Endothelial cell of umbilical vein (primary cell): Measurements from ENCODE around the gene USH2A. TPM values are rescaled to one million over a fixed set of nuclear protein-coding genes. Genes with fewer than 3 reads are reported as not detected.

Experiments used
- BruUV-seq: library from RNA; stranded (reverse); fragments of 400-500 nt; replicated peaks from 2 replicates; lab custom pipeline; 2021; lab: Mats Ljungman, UMichigan
- CTCF ChIA-PET: fragments of 300-600, 350-600 bp; sonication (Branson Sonifier 250); formaldehyde crosslinking; loops from one replicate; lab custom pipeline; 2021; ENCODE audit warnings: antibody characterized with exemption, inconsistent platforms; lab: Charles Lee
- POLR2A ChIA-PET: fragments of 300-600, 350-600 bp; sonication (Branson Sonifier 250); formaldehyde crosslinking; loops from one replicate; lab custom pipeline; 2021; ENCODE audit warnings: antibody characterized with exemption, inconsistent platforms; lab: Charles Lee
- DNase-seq: peaks from one replicate; pipeline ENCODE4 v3.0.0-alpha.2; 2011; ENCODE audit warnings: low read depth, low spot score
- FAIRE-seq: peaks from 2 replicates; lab custom pipeline; 2011; peaks lifted over from hg19 to GRCh38; lab: Jason Lieb, UNC
- H2AFZ ChIP-seq: 2 replicates; pipeline ENCODE4 v1.6.0; 2012; ENCODE audit warnings: low read depth, low read length, control low read depth, inconsistent platforms
- H3K27ac ChIP-seq: 2 replicates; pipeline ENCODE4 v1.5.1; 2011; ENCODE audit warnings: low read depth, mild to moderate bottlenecking, control low read depth, low read length, moderate library complexity; ENCODE audit not compliant: insufficient read depth
- H3K27me3 ChIP-seq, 2 experiments: 2 replicates each; pipeline versions ENCODE4 v1.6.0 to v1.6.1; 2011; ENCODE audit warnings: low read length in 2 of 2, mixed read lengths in 1 of 2; ENCODE audit not compliant: control insufficient read depth in 2 of 2, insufficient read depth in 2 of 2
- H3K36me3 ChIP-seq, 2 experiments: 2 replicates in 1 of 2; 3 replicates in 1 of 2; pipeline ENCODE4 v1.5.1; 2011; ENCODE audit warnings: low read length in 2 of 2, mild to moderate bottlenecking in 1 of 2, moderate library complexity in 1 of 2; ENCODE audit not compliant: control insufficient read depth in 2 of 2, insufficient read depth in 2 of 2; ENCODE audit errors: extremely low read depth in 1 of 2
- H3K4me1 ChIP-seq: 3 replicates; pipeline ENCODE4 v1.5.1; 2011; ENCODE audit warnings: mild to moderate bottlenecking, low read length; ENCODE audit not compliant: control insufficient read depth, insufficient read depth; ENCODE audit errors: extremely low read depth
- H3K4me2 ChIP-seq: 2 replicates; pipeline ENCODE4 v1.6.1; 2011; ENCODE audit warnings: low read length, control low read depth, mixed read lengths; ENCODE audit not compliant: insufficient read depth
- H3K4me3 ChIP-seq, 3 experiments: fragments of 200-600 bp in 1 of 3; sonication (generic), shearing (Covaris generic) in 1 of 3; replicated peaks in 1 of 3; 2 replicates each; pipeline ENCODE4 v1.5.1; 2011 to 2016; ENCODE audit warnings: control low read depth in 3 of 3, low read length in 3 of 3, mild to moderate bottlenecking in 2 of 3, inconsistent platforms in 1 of 3, low read depth in 1 of 3, moderate library complexity in 1 of 3; ENCODE audit not compliant: insufficient read depth in 1 of 3
- H3K79me2 ChIP-seq: 2 replicates; pipeline ENCODE4 v1.6.0; 2012; ENCODE audit warnings: low read length, inconsistent platforms; ENCODE audit not compliant: control insufficient read depth, insufficient read depth
- H3K9ac ChIP-seq: replicated peaks from 2 replicates; pipeline ENCODE3; 2011; ENCODE audit warnings: low read length, control low read depth; ENCODE audit not compliant: insufficient read depth; ENCODE audit errors: extremely low read depth
- H3K9me1 ChIP-seq: replicated peaks from 3 replicates; pipeline ENCODE4 v1.6.0; 2011; ENCODE audit warnings: mild to moderate bottlenecking, low read length; ENCODE audit not compliant: control insufficient read depth, insufficient read depth; ENCODE audit errors: extremely low read depth
- H3K9me3 ChIP-seq: replicated peaks from 2 replicates; pipeline ENCODE4 v1.5.1; 2012; ENCODE audit warnings: low read length, inconsistent platforms; ENCODE audit not compliant: control insufficient read depth, insufficient read depth
- H4K20me1 ChIP-seq: replicated peaks from 2 replicates; pipeline ENCODE3; 2011; ENCODE audit warnings: mild to moderate bottlenecking, low read length; ENCODE audit not compliant: control insufficient read depth, insufficient read depth; ENCODE audit errors: extremely low read depth
- EZH2 ChIP-seq: IDR thresholded peaks from 2 replicates; pipeline ENCODE4 v1.6.1; 2012; ENCODE audit warnings: borderline replicate concordance, low read depth, mild to moderate bottlenecking, moderate library complexity, low read length, inconsistent platforms; ENCODE audit not compliant: severe bottlenecking
- FOS ChIP-seq: IDR thresholded peaks from 2 replicates; pipeline ENCODE4 v1.6.1; 2011; ENCODE audit warnings: mild to moderate bottlenecking, low read length, moderate library complexity, borderline replicate concordance; ENCODE audit not compliant: insufficient read depth
- GATA2 ChIP-seq: IDR thresholded peaks from 2 replicates; pipeline ENCODE4 v1.7.0; 2011; ENCODE audit warnings: low read depth, mild to moderate bottlenecking, moderate library complexity, mixed read lengths, low read length; ENCODE audit not compliant: insufficient read length, insufficient read depth
- JUN ChIP-seq: IDR thresholded peaks from 2 replicates; pipeline ENCODE4 v1.6.1; 2011; ENCODE audit warnings: borderline replicate concordance, low read depth; ENCODE audit not compliant: insufficient read length, insufficient read depth
- MYC ChIP-seq: IDR thresholded peaks from one replicate; pipeline ENCODE4 v1.6.1; 2011; ENCODE audit warnings: mild to moderate bottlenecking, low read depth, low read length
- POLR2A ChIP-seq: IDR thresholded peaks from 2 replicates; pipeline ENCODE4 v1.6.1; 2012; ENCODE audit warnings: low read depth, mild to moderate bottlenecking, control low read depth, low read length
- POLR2AphosphoS5 ChIP-seq: IDR thresholded peaks from 2 replicates; pipeline ENCODE4 v1.6.1; 2012; ENCODE audit warnings: low read depth, mild to moderate bottlenecking, control low read depth, low read length, moderate library complexity; ENCODE audit not compliant: insufficient read depth
- dilution Hi-C: fragments of 300-500 bp; cut with MboI; formaldehyde crosslinking; loops from one replicate; pipeline ENCODE4 v1.15.0; 2019; ENCODE audit warnings: low sequenced_read_pairs; ENCODE audit not compliant: extremely low pct_ligation_motif_present
- intact Hi-C: fragments of 100-400 bp; cut with micrococcal nuclease; formaldehyde crosslinking; loops from one replicate; pipeline ENCODE4 v1.10.0; 2022
- polyA plus RNA-seq, 4 experiments: library from polyadenylated mRNA; depleted of rRNA in 3 of 4; stranded (reverse) in 3 of 4; unstranded in 1 of 4; fragments of >200 nt; gene quantifications; 2 replicates each; pipeline versions ENCODE4 v1.2.1 to v1.2.3, GENCODE V29; 2011 to 2012; ENCODE audit warnings: missing spikeins in 1 of 4
- total RNA-seq: library from RNA; stranded (reverse); gene quantifications from 2 replicates; pipeline ENCODE4 v1.2.3, GENCODE V29; 2021
- TF ChIP-seq, protein P1 (sequence below), 2 donors: IDR thresholded peaks; 1 replicate in 1 of 2; 2 replicates in 1 of 2; pipeline ENCODE4 v1.5.1; 2011; ENCODE audit warnings: low read length in 2 of 2, mild to moderate bottlenecking in 2 of 2, moderate library complexity in 2 of 2, control low read depth in 1 of 2, inconsistent platforms in 1 of 2, low read depth in 1 of 2; ENCODE audit not compliant: insufficient read depth in 1 of 2; ENCODE audit errors: extremely low read depth in 1 of 2
- TF ChIP-seq, protein P2 (sequence below): IDR thresholded peaks from 2 replicates; pipeline ENCODE4 v1.6.1; 2011; ENCODE audit not compliant: insufficient read depth, insufficient read length

The USH2A gene
- total and polyA plus RNA-seq, 2 donors (not counting 3 experiments of a cell fraction or from before 2014, with no cell fraction given): not detected

DNA sequence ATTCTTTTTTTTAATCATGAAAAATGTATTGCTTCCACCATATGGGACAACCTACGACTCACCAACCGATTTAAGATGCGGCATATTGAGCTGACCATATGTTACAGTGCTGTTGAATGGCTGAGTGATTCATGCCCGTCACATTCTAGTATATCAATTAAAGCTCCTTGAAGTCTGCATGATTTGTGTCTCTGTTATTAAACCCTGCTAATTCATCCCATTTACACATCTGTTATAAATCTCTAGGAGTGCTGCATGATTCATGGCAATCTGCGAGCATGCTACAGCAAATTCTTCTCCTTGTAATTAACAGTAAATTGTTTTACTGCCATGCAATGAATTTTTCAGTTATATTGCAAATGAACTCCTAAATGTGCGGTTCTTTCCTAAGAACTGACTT lies 239.8 kb downstream of the USH2A start:
- intact Hi-C loops: no loop called here
- dilution Hi-C loops: no loop called here
- no peak overlapping the region for H3K9ac ChIP-seq
- H3K4me3 ChIP-seq: no peak overlapping the region
- ChIA-PET POLR2A (no interaction called here), CTCF (no interaction called here)
- H3K79me2 ChIP-seq: no peaks in the 10 kb centered on the region
- no peaks in the 10 kb centered on the region for H4K20me1 ChIP-seq
- no peaks in the 10 kb centered on the region for H3K36me3 ChIP-seq
- no peak overlapping the region for H3K4me2 ChIP-seq
- DNase-seq: no peak
- no peak for FAIRE-seq
- no peaks in the 10 kb centered on the region for H3K9me1 ChIP-seq
- TF ChIP-seq, protein P1, sequence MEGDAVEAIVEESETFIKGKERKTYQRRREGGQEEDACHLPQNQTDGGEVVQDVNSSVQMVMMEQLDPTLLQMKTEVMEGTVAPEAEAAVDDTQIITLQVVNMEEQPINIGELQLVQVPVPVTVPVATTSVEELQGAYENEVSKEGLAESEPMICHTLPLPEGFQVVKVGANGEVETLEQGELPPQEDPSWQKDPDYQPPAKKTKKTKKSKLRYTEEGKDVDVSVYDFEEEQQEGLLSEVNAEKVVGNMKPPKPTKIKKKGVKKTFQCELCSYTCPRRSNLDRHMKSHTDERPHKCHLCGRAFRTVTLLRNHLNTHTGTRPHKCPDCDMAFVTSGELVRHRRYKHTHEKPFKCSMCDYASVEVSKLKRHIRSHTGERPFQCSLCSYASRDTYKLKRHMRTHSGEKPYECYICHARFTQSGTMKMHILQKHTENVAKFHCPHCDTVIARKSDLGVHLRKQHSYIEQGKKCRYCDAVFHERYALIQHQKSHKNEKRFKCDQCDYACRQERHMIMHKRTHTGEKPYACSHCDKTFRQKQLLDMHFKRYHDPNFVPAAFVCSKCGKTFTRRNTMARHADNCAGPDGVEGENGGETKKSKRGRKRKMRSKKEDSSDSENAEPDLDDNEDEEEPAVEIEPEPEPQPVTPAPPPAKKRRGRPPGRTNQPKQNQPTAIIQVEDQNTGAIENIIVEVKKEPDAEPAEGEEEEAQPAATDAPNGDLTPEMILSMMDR (IDR thresholded peaks at IDR 0.05; ENCODE audit: extremely low read depth in 1 of 2, insufficient read depth in 1 of 2, low read depth in 1 of 2, low read length in 2 of 2): no peak
- TF ChIP-seq POLR2A (no peak), MYC (no peak), EZH2 (no peak), GATA2 (no peak), JUN (no peak), POLR2AphosphoS5 (no peak), FOS (no peak)
- TF ChIP-seq, protein P2, sequence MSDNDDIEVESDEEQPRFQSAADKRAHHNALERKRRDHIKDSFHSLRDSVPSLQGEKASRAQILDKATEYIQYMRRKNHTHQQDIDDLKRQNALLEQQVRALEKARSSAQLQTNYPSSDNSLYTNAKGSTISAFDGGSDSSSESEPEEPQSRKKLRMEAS: no peak
- H2AFZ ChIP-seq: no peak overlapping the region
- no TSS peak for BruUV-seq
- no peaks in the 10 kb centered on the region for H3K27me3 ChIP-seq
- H3K9me3 ChIP-seq: peaks cover 2% of the 10 kb centered on the region
- H3K4me1 ChIP-seq: no peaks in the 10 kb centered on the region
- H3K27ac ChIP-seq: no peak overlapping the region
